MCF 10A (cell line): ENCODE data around the gene TXNRD1. TPM values are rescaled to one million over a fixed set of nuclear protein-coding genes. Genes with fewer than 3 reads are reported as not detected.

Experiments
- BruUV-seq: library from RNA; stranded (reverse); fragments of 400-500 nt; replicated peaks from 2 replicates; lab custom pipeline; 2021; lab: Mats Ljungman, UMichigan
- CTCF ChIA-PET: fragments of 300-600 bp; sonication (Branson Sonifier 250); formaldehyde crosslinking; extraction: SDS; loops from one replicate; lab custom pipeline; 2021; ENCODE audit warnings: antibody characterized with exemption, inconsistent platforms; lab: Yijun Ruan, JAX
- POLR2A ChIA-PET: fragments of 300-600, 350-650 bp; sonication (Branson Sonifier 250); formaldehyde crosslinking; extraction: SDS; loops from one replicate; lab custom pipeline; 2020; ENCODE audit warnings: antibody characterized with exemption, inconsistent platforms; lab: Yijun Ruan, JAX
- DNase-seq: peaks from one replicate; pipeline ENCODE4 v3.0.0-alpha.2; 2018; ENCODE audit not compliant: unreplicated experiment
- H3K27ac Mint-ChIP-seq: one replicate; pipeline ENCODE4 v1.8.0; 2022; ENCODE audit warnings: mild to moderate bottlenecking, low read depth, mixed read lengths; ENCODE audit not compliant: unreplicated experiment
- H3K27me3 Mint-ChIP-seq: one replicate; pipeline ENCODE4 v1.8.0; 2022; ENCODE audit warnings: mixed read lengths; ENCODE audit not compliant: insufficient read depth, unreplicated experiment
- H3K36me3 Mint-ChIP-seq: one replicate; pipeline ENCODE4 v1.8.0; 2022; ENCODE audit warnings: mild to moderate bottlenecking, moderate library complexity, mixed read lengths; ENCODE audit not compliant: insufficient read depth, unreplicated experiment
- H3K4me1 Mint-ChIP-seq: one replicate; pipeline ENCODE4 v1.8.0; 2022; ENCODE audit warnings: mixed read lengths; ENCODE audit not compliant: insufficient read depth, unreplicated experiment
- H3K4me3 Mint-ChIP-seq: one replicate; pipeline ENCODE4 v1.8.0; 2022; ENCODE audit warnings: mild to moderate bottlenecking, moderate library complexity, mixed read lengths; ENCODE audit not compliant: unreplicated experiment
- H3K9me3 Mint-ChIP-seq: one replicate; pipeline ENCODE4 v1.8.0; 2022; ENCODE audit warnings: mixed read lengths; ENCODE audit not compliant: unreplicated experiment
- CTCF ChIP-seq: fragments of 200-600 bp; IDR thresholded peaks from one replicate; pipeline ENCODE4 v1.8.0; 2022; ENCODE audit warnings: antibody characterized with exemption, mild to moderate bottlenecking; ENCODE audit not compliant: unreplicated experiment
- intact Hi-C: fragments of 100-400 bp; cut with micrococcal nuclease; formaldehyde crosslinking; loops from 2 replicates; pipeline ENCODE4 v1.14.1; 2022
- total RNA-seq: library from RNA; stranded (reverse); gene quantifications from 2 replicates; pipeline ENCODE4 v1.2.3, GENCODE V29; 2022

TXNRD1 gene
- total RNA-seq, 1 experiment from 2014 or later, result 64.0 TPM

GRCh38 chr12:104360983-104361707, 145.6 kb downstream of the TXNRD1 start:
- no peak for TF ChIP-seq CTCF

GRCh38 chr12:104365921-104366410, 150.4 kb downstream of the TXNRD1 start:
- DNase-seq, result no peak
- CTCF ChIA-PET, result interaction anchor here (0.7 to 1.2 kb wide), 4 partner anchors 45 to 717 kb away, joined by 3 read pairs; no protein-coding TSS in a partner anchor

More at GRCh38 chr12:104360983-104361707, 145.6 kb downstream of the TXNRD1 start:
- intact Hi-C loops, result no loop called here
- peaks cover 4% of the 10 kb centered on the region for H3K4me1 Mint-ChIP-seq
- BruUV-seq, result no TSS peak
- POLR2A ChIA-PET, result no interaction called here
- peaks cover 2% of the 10 kb centered on the region for H3K36me3 Mint-ChIP-seq
- no peak overlapping the region for H3K4me3 Mint-ChIP-seq
- CTCF ChIA-PET, result interaction anchor here (0.6 to 1.4 kb wide), 4 partner anchors 21 to 697 kb away, joined by 3 to 7 read pairs (median 5); no protein-coding TSS in a partner anchor
- H3K27ac Mint-ChIP-seq, result no peak overlapping the region
- no peaks in the 10 kb centered on the region for H3K9me3 Mint-ChIP-seq
- H3K27me3 Mint-ChIP-seq, result no peaks in the 10 kb centered on the region
- DNase-seq, result no peak

GRCh38 chr12:104369708-104370107, 154.1 kb downstream of the TXNRD1 start:
- POLR2A ChIA-PET, result no interaction called here
- no peak overlapping the region for H3K4me3 Mint-ChIP-seq
- no TSS peak for BruUV-seq

More at GRCh38 chr12:104365921-104366410, 150.4 kb downstream of the TXNRD1 start:
- BruUV-seq, result no TSS peak
- Mint-ChIP-seq H3K4me1 (no peaks in the 10 kb centered on the region), H3K4me3 (no peak overlapping the region), H3K9me3 (no peaks in the 10 kb centered on the region), H3K27ac (no peak overlapping the region), H3K36me3 (no peaks in the 10 kb centered on the region), H3K27me3 (no peaks in the 10 kb centered on the region)
- intact Hi-C loops, result no loop called here
- no peak for TF ChIP-seq CTCF
- POLR2A ChIA-PET, result no interaction called here

More at GRCh38 chr12:104369708-104370107, 154.1 kb downstream of the TXNRD1 start:
- intact Hi-C loops, result no loop called here
- no peaks in the 10 kb centered on the region for H3K9me3 Mint-ChIP-seq
- H3K4me1 Mint-ChIP-seq, result no peaks in the 10 kb centered on the region
- no peak for TF ChIP-seq CTCF
- DNase-seq, result no peak
- CTCF ChIA-PET, result interaction anchor here (0.6 to 2.0 kb wide), 2 partner anchors 12 to 508 kb away, joined by 3 to 8 read pairs; no protein-coding TSS in a partner anchor
- no peaks in the 10 kb centered on the region for H3K27me3 Mint-ChIP-seq
- H3K27ac Mint-ChIP-seq, result no peak overlapping the region
- no peaks in the 10 kb centered on the region for H3K36me3 Mint-ChIP-seq
